HepG2 (cell line): ENCODE results near the gene FASTK. TPM values are rescaled to one million over a fixed set of nuclear protein-coding genes. Genes with fewer than 3 reads are reported as not detected.

Source experiments
- ATAC-seq: fragments of 200-7000 bp; cut with Tn5 transposase; 3 replicates; pipeline ENCODE4 v1.9.1; 2020; ENCODE audit warnings: mild to moderate bottlenecking, moderate library complexity
- BruUV-seq: library from RNA; stranded (reverse); fragments of 400-500 nt; replicated peaks from 2 replicates; lab custom pipeline; 2021; lab: Mats Ljungman, UMichigan
- CTCF ChIA-PET: fragments of 300-600 bp; formaldehyde crosslinking; extraction: SDS; loops from one replicate; lab custom pipeline; 2021; ENCODE audit warnings: low total read pairs, inconsistent platforms, low intra/inter-chr PET ratio; lab: Yijun Ruan, JAX
- POLR2A ChIA-PET: fragments of 350-600 bp; sonication (Branson Sonifier 250); formaldehyde crosslinking; loops from one replicate; lab custom pipeline; 2020; ENCODE audit warnings: antibody characterized with exemption, inconsistent platforms; lab: Yijun Ruan, JAX
- DNase-seq: peaks from one replicate; pipeline ENCODE4 v3.0.0-alpha.2; 2015; ENCODE audit warnings: low spot score
- FAIRE-seq: peaks from 3 replicates; lab custom pipeline; 2011; peaks lifted over from hg19 to GRCh38; lab: Jason Lieb, UNC
- H2AFZ ChIP-seq: one replicate; pipeline ENCODE4 v1.6.1; 2011; ENCODE audit warnings: low read length, inconsistent platforms
- H3K27ac ChIP-seq: fragments of 300-600 bp; 3 replicates; pipeline ENCODE4 v1.8.0; 2011; ENCODE audit warnings: mixed run types, mild to moderate bottlenecking, mixed read lengths, low read length, inconsistent platforms; ENCODE audit not compliant: insufficient read depth; ENCODE audit errors: extremely low read length
- H3K27me3 ChIP-seq, 2 experiments: fragments of 200-600 bp in 1 of 2; 2 replicates in 1 of 2; 3 replicates in 1 of 2; pipeline versions ENCODE4 v1.6.0 to v1.8.0; 2011; ENCODE audit warnings: low read length in 2 of 2, mild to moderate bottlenecking in 2 of 2, moderate library complexity in 2 of 2, inconsistent platforms in 1 of 2; ENCODE audit not compliant: insufficient read depth in 2 of 2, control insufficient read depth in 1 of 2
- H3K36me3 ChIP-seq, 2 experiments: fragments of 200-600 bp in 1 of 2; replicated peaks in 1 of 2; 2 replicates in 1 of 2; 3 replicates in 1 of 2; pipeline versions ENCODE4 v1.5.1 to v1.8.0; 2011; ENCODE audit warnings: low read length in 2 of 2, inconsistent platforms in 1 of 2; ENCODE audit not compliant: insufficient read depth in 2 of 2, control insufficient read depth in 1 of 2
- H3K4me1 ChIP-seq: 2 replicates; pipeline ENCODE4 v1.5.1; 2012; ENCODE audit warnings: low read length, inconsistent platforms; ENCODE audit not compliant: insufficient read depth
- H3K4me2 ChIP-seq: 2 replicates; pipeline ENCODE4 v1.6.0; 2011; ENCODE audit warnings: low read depth, low read length, inconsistent platforms
- H3K4me3 ChIP-seq, 3 experiments: fragments of 200-600 bp in 1 of 3; sonication (generic), shearing (Covaris generic) in 1 of 3; replicated peaks in 1 of 3; 2 replicates each; pipeline ENCODE4 v1.5.1; 2011 to 2016; ENCODE audit warnings: low read length in 3 of 3, inconsistent platforms in 2 of 3, low read depth in 2 of 3, mild to moderate bottlenecking in 2 of 3, control low read depth in 1 of 3, mixed read lengths in 1 of 3; ENCODE audit not compliant: insufficient read depth in 1 of 3
- H3K79me2 ChIP-seq: one replicate; pipeline ENCODE4 v1.6.1; 2011; ENCODE audit warnings: low read length, inconsistent platforms; ENCODE audit not compliant: insufficient read depth
- H3K9ac ChIP-seq: 2 replicates; pipeline ENCODE4 v1.6.0; 2011; ENCODE audit warnings: mild to moderate bottlenecking, low read depth, low read length, inconsistent platforms; ENCODE audit not compliant: insufficient read depth
- H3K9me3 ChIP-seq: 2 replicates; pipeline ENCODE4 v1.5.1; 2012; ENCODE audit warnings: mild to moderate bottlenecking, low read length
- H4K20me1 ChIP-seq: 2 replicates; pipeline ENCODE4 v1.6.0; 2011; ENCODE audit warnings: inconsistent platforms, mild to moderate bottlenecking, low read length, moderate library complexity; ENCODE audit not compliant: insufficient read depth
- CBX1 ChIP-seq: IDR thresholded peaks from one replicate; pipeline ENCODE4 v1.6.1; 2016; ENCODE audit warnings: antibody characterized with exemption, low read depth
- CHCHD3 ChIP-seq: sonication (generic); formaldehyde crosslinking; IDR thresholded peaks from 2 replicates; pipeline ENCODE4 v1.8.0; 2022; ENCODE audit warnings: mild to moderate bottlenecking, missing genetic modification reagents, moderate library complexity
- JARID2 ChIP-seq: sonication (generic); formaldehyde crosslinking; IDR thresholded peaks from 2 replicates; pipeline ENCODE4 v1.8.1; 2023; ENCODE audit warnings: missing genetic modification reagents, inconsistent platforms; ENCODE audit not compliant: insufficient replicate concordance
- KLF12 ChIP-seq: sonication (generic); formaldehyde crosslinking; IDR thresholded peaks from 2 replicates; pipeline ENCODE4 v1.4.0; 2020; ENCODE audit warnings: missing genetic modification reagents, borderline replicate concordance
- KMT2A ChIP-seq: sonication (generic); formaldehyde crosslinking; IDR thresholded peaks from 2 replicates; pipeline ENCODE4 v1.4.0; 2020; ENCODE audit warnings: missing genetic modification reagents
- MAFK ChIP-seq, 2 experiments: IDR thresholded peaks in 1 of 2; conservative IDR thresholded peaks in 1 of 2; 2 replicates each; pipeline ENCODE4 v1.6.1; 2011; ENCODE audit warnings: improper control_type of control experiment in 2 of 2, low read length in 2 of 2
- NCOA5 ChIP-seq: sonication (generic); formaldehyde crosslinking; IDR thresholded peaks from 2 replicates; pipeline ENCODE4 v1.4.0; 2020; ENCODE audit warnings: missing genetic modification reagents
- PAXIP1 ChIP-seq: sonication (generic); formaldehyde crosslinking; conservative IDR thresholded peaks from 2 replicates; pipeline ENCODE4 v1.4.0; 2020; ENCODE audit warnings: mild to moderate bottlenecking, missing genetic modification reagents, moderate library complexity
- PRDM4 ChIP-seq: sonication (generic); formaldehyde crosslinking; IDR thresholded peaks from 2 replicates; pipeline ENCODE4 v1.9.0; 2021; ENCODE audit warnings: missing genetic modification reagents, borderline replicate concordance
- SPEN ChIP-seq: sonication (generic); formaldehyde crosslinking; IDR thresholded peaks from 2 replicates; pipeline ENCODE4 v1.5.1; 2020; ENCODE audit warnings: low read depth, mild to moderate bottlenecking, missing genetic modification reagents
- SRSF4 ChIP-seq: fragments of 200-400 bp; formaldehyde crosslinking; IDR thresholded peaks from one replicate; pipeline ENCODE4 v1.6.1; 2018; ENCODE audit warnings: mild to moderate bottlenecking, low read depth, low read length, moderate library complexity; ENCODE audit not compliant: poor library complexity, severe bottlenecking
- ZNF879 ChIP-seq: sonication (generic); formaldehyde crosslinking; IDR thresholded peaks from 2 replicates; pipeline ENCODE4 v1.8.1; 2023; ENCODE audit warnings: missing genetic modification reagents
- WGBS: methylation state at CpG from one replicate; pipeline ENCODE4 v1.1.6; 2017; ENCODE audit warnings: low lambda C conversion rate; 5-methylcytosine and 5-hydroxymethylcytosine counted together
- in situ Hi-C: cut with HindIII; loops from 2 replicates; pipeline ENCODE4 v1.10.0; 2017; ENCODE audit warnings: low pct_unique_long_range_greater_than_20kb; ENCODE audit not compliant: extremely low pct_ligation_motif_present
- intact Hi-C: fragments of 100-400 bp; cut with micrococcal nuclease; formaldehyde crosslinking; loops from one replicate; pipeline ENCODE4 v1.10.0; 2022; ENCODE audit not compliant: unreplicated experiment
- polyA plus RNA-seq, 8 experiments: library from polyadenylated mRNA; depleted of rRNA in 3 of 8; stranded (reverse) in 7 of 8; unstranded in 1 of 8; fragments of >200 nt; fragmentation: Illumina TruSeq in 4 of 8; extraction: Trizol in 4 of 8; gene quantifications; 2 replicates each; pipeline versions ENCODE4 v1.2.1 to v1.2.3, GENCODE V29; 2011 to 2016; ENCODE audit warnings: low read depth in 4 of 8, missing spikeins in 1 of 8, mixed read lengths in 1 of 8; ENCODE audit not compliant: insufficient read depth in 1 of 8
- total RNA-seq, 5 experiments: library from RNA; depleted of rRNA; stranded (reverse); fragments of >200 nt; fragmentation: Illumina TruSeq; extraction: Trizol; gene quantifications; 2 replicates each; pipeline ENCODE4 v1.2.3, GENCODE V29; 2016; ENCODE audit warnings: low read depth in 1 of 5

Gene FASTK
- total and polyA plus RNA-seq, 2 of the 13 experiments (the other 11 are each of a cell fraction or from before 2014, with no cell fraction given): 52.9 to 55.7 TPM

DNA sequence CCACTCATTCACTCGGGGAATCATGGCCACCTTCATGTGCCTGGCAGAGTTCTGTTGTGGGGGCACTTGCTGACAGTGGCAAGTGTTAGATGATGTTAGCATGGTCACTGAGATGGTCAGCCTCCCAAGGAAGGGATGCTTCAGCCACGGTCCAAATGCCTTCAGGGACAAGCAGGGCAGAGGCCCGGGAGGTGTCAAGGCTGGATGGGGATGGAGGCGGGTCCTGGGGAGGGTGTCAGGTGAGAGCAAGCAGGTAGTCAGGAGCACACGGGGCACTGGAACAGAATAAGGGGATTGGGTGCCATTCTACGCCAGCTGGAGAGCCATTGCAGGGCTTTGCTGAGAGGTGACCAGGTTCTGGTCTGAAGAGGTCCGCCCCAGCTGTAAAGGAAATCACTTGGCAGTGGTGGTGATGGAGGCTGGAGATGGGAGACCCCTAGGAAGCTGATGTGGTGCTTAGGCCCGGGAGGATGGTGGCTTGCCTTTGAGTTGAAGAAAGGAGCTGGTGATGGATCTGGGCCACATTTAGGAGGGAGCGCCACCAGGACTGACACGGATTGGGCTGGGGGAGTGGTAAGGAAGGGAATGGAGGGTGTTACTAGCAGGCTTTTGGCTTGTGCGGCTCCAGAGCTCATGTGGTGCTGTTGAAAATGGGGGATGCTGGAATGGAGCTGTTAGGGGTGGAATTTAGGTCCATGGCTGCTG lies 29.8 kb upstream of the FASTK start:
- CTCF ChIA-PET: interaction anchor here (0.9 to 1.7 kb wide), 4 partner anchors 19 to 92 kb away, joined by 3 to 6 read pairs (median 3); partner anchors contain the start of gene AGAP3
- BruUV-seq: no TSS peak
- H3K27me3 ChIP-seq: no peaks in the 10 kb centered on the region
- intact Hi-C loops (loop anchor here (2.0 kb wide), 1 partner anchor 52 kb away; the partner anchor contains the start of gene SLC4A2), in situ Hi-C loops (no loop called here)
- TF ChIP-seq NCOA5 (CRISPR knock-in tag): no peak
- TF ChIP-seq KLF12 (CRISPR knock-in tag): no peak
- TF ChIP-seq SPEN (CRISPR knock-in tag): no peak
- TF ChIP-seq CHCHD3 (CRISPR knock-in tag): no peak
- TF ChIP-seq PAXIP1 (CRISPR knock-in tag): no peak
- no peak for TF ChIP-seq ZNF879
- TF ChIP-seq SRSF4: no peak
- TF ChIP-seq MAFK (conservative IDR thresholded peaks at IDR 0.05 in 1 of 2, IDR thresholded peaks at IDR 0.05 in 1 of 2; ENCODE audit: low read length in 2 of 2): no peak
- no peak for TF ChIP-seq CBX1
- no peak for TF ChIP-seq KMT2A
- TF ChIP-seq PRDM4: no peak
- no peak for TF ChIP-seq JARID2 (CRISPR knock-in tag)
- POLR2A ChIA-PET: interaction anchor here (0.9 to 1.2 kb wide), 2 partner anchors 23 to 48 kb away, joined by 4 read pairs; no protein-coding TSS in a partner anchor
- peaks cover 6 to 24% of the 10 kb centered on the region in 2 experiments; a peak in 4 of 5 replicates for H3K36me3 ChIP-seq
- H3K27ac ChIP-seq: no peak overlapping the region
- H3K4me1 ChIP-seq: peaks cover 14% of the 10 kb centered on the region
- H3K4me2 ChIP-seq: no peak overlapping the region
- H3K4me3 ChIP-seq: no peak overlapping the region
- peaks cover 41% of the 10 kb centered on the region for H4K20me1 ChIP-seq
- H3K79me2 ChIP-seq: peaks cover 24% of the 10 kb centered on the region
- no peak for DNase-seq
- no peaks in the 10 kb centered on the region for H3K9me3 ChIP-seq
- FAIRE-seq: no peak
- peak; percentile 14 for ATAC-seq
- no peak overlapping the region for H3K9ac ChIP-seq
- 89% methylated on average over 11 of the region's 11 CpGs for WGBS
- no peak overlapping the region for H2AFZ ChIP-seq
